ENCODE data around the gene AFF3.

- no peak for TF ChIP-seq CTCF (IDR thresholded peaks at IDR 0.05; ENCODE audit: control extremely low read depth in 1 of 3, insufficient read depth in 1 of 3, low read depth in 1 of 3, low read length in 3 of 3)
- TF ChIP-seq POLR2AphosphoS5 (IDR thresholded peaks at IDR 0.05; ENCODE audit: low read depth, low read length), result no peak
- no peak for TF ChIP-seq JUND (IDR thresholded peaks at IDR 0.05; ENCODE audit: low read length)
- no peak for TF ChIP-seq EZH2 (IDR thresholded peaks at IDR 0.05; ENCODE audit: low read depth, low read length, severe bottlenecking)
Measured at GRCh38 chr2:100041946-100042345, 100.4 kb downstream of the AFF3 start.
